Measurements from ENCODE around the gene HOXA7. TPM values are rescaled to one million over a fixed set of nuclear protein-coding genes. Genes with fewer than 3 reads are reported as not detected.

The HOXA7 gene
- total RNA-seq, 2 donors from 2014 or later, result 0.26 to 0.66 TPM

- Histone ChIP-seq H3K27me3 (peaks cover 5 to 32% of the 10 kb centered on the region in 2 donors), H3K4me1 (peaks cover 12% of the 10 kb centered on the region), H3K36me3 (replicated peaks in 1 of 2; ENCODE audit: insufficient read depth in 1 of 2, low read depth in 2 of 2) (no peaks in the 10 kb centered on the region), H3K9me3 (no peaks in the 10 kb centered on the region), H3K4me3 (no peak overlapping the region), H3K27ac (peak overlapping the region in 1 of 4 donors; percentile 34)
- intact Hi-C loops (cut with DNase I), result no loop called here
- DNase-seq (no peak), ATAC-seq (no peak)
- no peak for TF ChIP-seq CTCF (IDR thresholded peaks at IDR 0.05)
- WGBS, 2 donors, result 12 to 17% methylated on average over 4 of the region's 4 CpGs
Observed at GRCh38 chr7:27111751-27112277, 44.7 kb downstream of the HOXA7 start.

GRCh38 chr7:27111042-27111750 lies 45.3 kb downstream of the HOXA7 start:
- 20 to 24% methylated on average over 5 to 6 of the region's 6 CpGs for WGBS, 2 donors
- peaks cover 16% of the 10 kb centered on the region for H3K4me1 ChIP-seq
- ATAC-seq, result no peak
- peaks cover 5 to 37% of the 10 kb centered on the region in 2 donors for H3K27me3 ChIP-seq
- intact Hi-C loops (cut with DNase I), result no loop called here
- peak overlapping the region in 2 of 4 donors; percentile 21 to 34 for H3K27ac ChIP-seq
- TF ChIP-seq CTCF (IDR thresholded peaks at IDR 0.05) (no peak), POLR2A (IDR thresholded peaks at IDR 0.05) (no peak)
- no peak overlapping the region for H3K4me3 ChIP-seq
- H3K36me3 ChIP-seq (replicated peaks in 1 of 2; ENCODE audit: insufficient read depth in 1 of 2, low read depth in 2 of 2), result no peaks in the 10 kb centered on the region
- DNase-seq, result peak in 1 of 4 donors; percentile 12
- no peaks in the 10 kb centered on the region for H3K9me3 ChIP-seq

- WGBS, 2 donors, result 21 to 30% methylated on average over 35 to 56 of the region's 66 CpGs
- H3K4me3 ChIP-seq, result no peak overlapping the region
- peak overlapping the region in 3 of 4 donors; percentile 21 to 34 (median 21) for H3K27ac ChIP-seq
- intact Hi-C loops (cut with DNase I), result no loop called here
- ATAC-seq (peak; percentile 37), DNase-seq (peak in 1 of 4 donors; percentile 25)
- TF ChIP-seq CTCF (IDR thresholded peaks at IDR 0.05) (no peak), POLR2A (IDR thresholded peaks at IDR 0.05) (no peak)
- no peaks in the 10 kb centered on the region for H3K9me3 ChIP-seq
- H3K4me1 ChIP-seq, result peaks cover 12% of the 10 kb centered on the region
- H3K27me3 ChIP-seq, result peaks cover 1 to 34% of the 10 kb centered on the region in 2 donors
- H3K36me3 ChIP-seq (replicated peaks in 1 of 2; ENCODE audit: insufficient read depth in 1 of 2, low read depth in 2 of 2), result no peaks in the 10 kb centered on the region
Observed at GRCh38 chr7:27110186-27111031, 46.1 kb downstream of the HOXA7 start.

- intact Hi-C loops (cut with DNase I), result no loop called here
- no peak for DNase-seq
- Histone ChIP-seq H3K27me3 (peaks cover 0 to 34% of the 10 kb centered on the region in 2 donors), H3K27ac (peak overlapping the region in 1 of 4 donors; percentile 67), H3K36me3 (replicated peaks in 1 of 2; ENCODE audit: insufficient read depth in 1 of 2, low read depth in 2 of 2) (no peaks in the 10 kb centered on the region), H3K9me3 (no peaks in the 10 kb centered on the region), H3K4me1 (peaks cover 8% of the 10 kb centered on the region), H3K4me3 (no peak overlapping the region)
- WGBS, 2 donors, result 69 to 81% methylated on average over 4 of the region's 4 CpGs
- ATAC-seq, result no peak
- TF ChIP-seq POLR2A (IDR thresholded peaks at IDR 0.05) (no peak), CTCF (IDR thresholded peaks at IDR 0.05) (no peak)
Observed at GRCh38 chr7:27109466-27110185, 46.8 kb downstream of the HOXA7 start.
